ENCODE results near the gene APCDD1L.

Gene APCDD1L

DNA sequence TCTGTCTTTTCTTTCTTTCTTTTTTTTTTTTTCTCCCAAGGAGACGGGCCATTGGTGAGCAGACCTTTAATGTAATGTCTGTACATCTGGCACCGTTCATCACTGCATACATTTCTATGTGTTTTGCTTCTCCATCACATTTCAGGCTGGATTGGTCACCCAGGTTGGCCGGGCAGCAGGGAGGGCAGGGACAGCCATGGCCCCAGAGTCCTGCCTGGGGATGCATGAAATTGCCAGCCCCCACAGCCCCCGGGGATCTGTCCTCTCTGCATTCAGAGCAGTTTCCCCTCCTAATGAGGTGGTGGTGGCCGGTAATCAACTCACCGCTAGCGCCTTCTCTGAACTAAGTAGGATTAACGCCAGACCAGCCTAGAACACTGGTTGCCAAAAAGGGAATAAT, 50.4 kb downstream of the APCDD1L start:
- no peak for DNase-seq (ENCODE audit: low read depth in 1 of 2, low spot score in 1 of 2)
- TF ChIP-seq, protein P1, sequence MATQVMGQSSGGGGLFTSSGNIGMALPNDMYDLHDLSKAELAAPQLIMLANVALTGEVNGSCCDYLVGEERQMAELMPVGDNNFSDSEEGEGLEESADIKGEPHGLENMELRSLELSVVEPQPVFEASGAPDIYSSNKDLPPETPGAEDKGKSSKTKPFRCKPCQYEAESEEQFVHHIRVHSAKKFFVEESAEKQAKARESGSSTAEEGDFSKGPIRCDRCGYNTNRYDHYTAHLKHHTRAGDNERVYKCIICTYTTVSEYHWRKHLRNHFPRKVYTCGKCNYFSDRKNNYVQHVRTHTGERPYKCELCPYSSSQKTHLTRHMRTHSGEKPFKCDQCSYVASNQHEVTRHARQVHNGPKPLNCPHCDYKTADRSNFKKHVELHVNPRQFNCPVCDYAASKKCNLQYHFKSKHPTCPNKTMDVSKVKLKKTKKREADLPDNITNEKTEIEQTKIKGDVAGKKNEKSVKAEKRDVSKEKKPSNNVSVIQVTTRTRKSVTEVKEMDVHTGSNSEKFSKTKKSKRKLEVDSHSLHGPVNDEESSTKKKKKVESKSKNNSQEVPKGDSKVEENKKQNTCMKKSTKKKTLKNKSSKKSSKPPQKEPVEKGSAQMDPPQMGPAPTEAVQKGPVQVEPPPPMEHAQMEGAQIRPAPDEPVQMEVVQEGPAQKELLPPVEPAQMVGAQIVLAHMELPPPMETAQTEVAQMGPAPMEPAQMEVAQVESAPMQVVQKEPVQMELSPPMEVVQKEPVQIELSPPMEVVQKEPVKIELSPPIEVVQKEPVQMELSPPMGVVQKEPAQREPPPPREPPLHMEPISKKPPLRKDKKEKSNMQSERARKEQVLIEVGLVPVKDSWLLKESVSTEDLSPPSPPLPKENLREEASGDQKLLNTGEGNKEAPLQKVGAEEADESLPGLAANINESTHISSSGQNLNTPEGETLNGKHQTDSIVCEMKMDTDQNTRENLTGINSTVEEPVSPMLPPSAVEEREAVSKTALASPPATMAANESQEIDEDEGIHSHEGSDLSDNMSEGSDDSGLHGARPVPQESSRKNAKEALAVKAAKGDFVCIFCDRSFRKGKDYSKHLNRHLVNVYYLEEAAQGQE (IDR thresholded peaks at IDR 0.05; ENCODE audit: insufficient replicate concordance, low read depth), result no peak
- TF ChIP-seq SPI1 (IDR thresholded peaks at IDR 0.05; ENCODE audit: borderline replicate concordance, low read depth) (no peak), GABPA (IDR thresholded peaks at IDR 0.05; ENCODE audit: low read depth) (no peak), CTCF (IDR thresholded peaks at IDR 0.05; ENCODE audit: insufficient read depth, low read length) (no peak), POLR2AphosphoS5 (IDR thresholded peaks at IDR 0.05; ENCODE audit: low read depth) (no peak)
- no peaks in the 10 kb centered on the region for H3K27me3 ChIP-seq (ENCODE audit: insufficient read depth, poor library complexity, severe bottlenecking)
- H3K27ac ChIP-seq (replicated peaks), result no peak overlapping the region
- H3K4me3 ChIP-seq (replicated peaks; ENCODE audit: insufficient read depth, low read length), result no peak overlapping the region

GRCh38 chr20:58463256-58463655, 51.9 kb downstream of the APCDD1L start:
- Histone ChIP-seq H3K4me3 (replicated peaks; ENCODE audit: insufficient read depth, low read length) (no peak overlapping the region), H3K27ac (replicated peaks) (no peak overlapping the region), H3K27me3 (ENCODE audit: insufficient read depth, poor library complexity, severe bottlenecking) (no peaks in the 10 kb centered on the region)
- TF ChIP-seq SPI1 (IDR thresholded peaks at IDR 0.05; ENCODE audit: borderline replicate concordance, low read depth), result no peak
- TF ChIP-seq, protein P1 (IDR thresholded peaks at IDR 0.05; ENCODE audit: insufficient replicate concordance, low read depth), result no peak
- no peak for TF ChIP-seq CTCF (IDR thresholded peaks at IDR 0.05; ENCODE audit: insufficient read depth, low read length)
- DNase-seq (ENCODE audit: low read depth in 1 of 2, low spot score in 1 of 2), result no peak

DNA sequence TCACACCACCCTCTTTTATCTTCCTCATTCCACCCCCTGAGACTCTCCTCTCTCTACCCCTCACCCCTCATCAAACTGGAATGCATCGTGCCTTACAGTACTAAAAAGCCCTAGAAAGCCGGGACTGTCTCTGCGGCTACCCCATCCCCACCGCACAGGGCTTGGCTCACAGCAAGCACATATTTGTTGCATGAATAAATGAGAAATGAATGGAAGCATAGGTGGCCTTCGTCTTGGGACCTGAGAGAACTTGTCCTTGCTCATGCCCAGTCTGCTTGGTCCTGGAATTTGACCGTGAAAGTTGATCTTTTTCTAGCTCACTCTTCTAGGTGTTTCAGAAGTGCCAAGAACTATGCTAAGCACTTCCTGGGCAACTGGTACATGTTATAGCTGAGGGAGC, 53.3 kb downstream of the APCDD1L start:
- no peak for DNase-seq (ENCODE audit: low read depth in 1 of 2, low spot score in 1 of 2)
- Histone ChIP-seq H3K27ac (replicated peaks) (no peak overlapping the region), H3K27me3 (ENCODE audit: insufficient read depth, poor library complexity, severe bottlenecking) (no peaks in the 10 kb centered on the region), H3K4me3 (replicated peaks; ENCODE audit: insufficient read depth, low read length) (no peak overlapping the region)
- TF ChIP-seq SPI1 (IDR thresholded peaks at IDR 0.05; ENCODE audit: borderline replicate concordance, low read depth) (no peak), GABPA (IDR thresholded peaks at IDR 0.05; ENCODE audit: low read depth) (no peak), POLR2AphosphoS5 (IDR thresholded peaks at IDR 0.05; ENCODE audit: low read depth) (no peak), CTCF (IDR thresholded peaks at IDR 0.05; ENCODE audit: insufficient read depth, low read length) (no peak)
- TF ChIP-seq, protein P1 (IDR thresholded peaks at IDR 0.05; ENCODE audit: insufficient replicate concordance, low read depth), result no peak

Data from HL-60 (cell line).